Measurements from ENCODE around the gene CTU2. TPM values are rescaled to one million over a fixed set of nuclear protein-coding genes. Genes with fewer than 3 reads are reported as not detected.

Gene CTU2
- total and polyA plus RNA-seq, 10 of the 15 experiments (the other 5 are each of a cell fraction or from before 2014, with no cell fraction given): 0.32 to 44.5 (median 18.2) TPM

GRCh38 chr16:88747588-88748301 lies 41.4 kb downstream of the CTU2 start (continued):
- TF ChIP-seq FOXK2 (IDR thresholded peaks at IDR 0.05) (no peak), CTCF (IDR thresholded peaks at IDR 0.05 in 2 of 3, conservative IDR thresholded peaks at IDR 0.05 in 1 of 3; ENCODE audit: control insufficient read depth in 2 of 3, extremely low read depth in 1 of 3, insufficient read depth in 1 of 3, low read depth in 3 of 3, low read length in 3 of 3) (peak; percentile 43 to 64 (median 55)), BHLHE40 (IDR thresholded peaks at IDR 0.05; ENCODE audit: borderline replicate concordance in 1 of 2, low read depth in 2 of 2, low read length in 1 of 2) (no peak)

DNA sequence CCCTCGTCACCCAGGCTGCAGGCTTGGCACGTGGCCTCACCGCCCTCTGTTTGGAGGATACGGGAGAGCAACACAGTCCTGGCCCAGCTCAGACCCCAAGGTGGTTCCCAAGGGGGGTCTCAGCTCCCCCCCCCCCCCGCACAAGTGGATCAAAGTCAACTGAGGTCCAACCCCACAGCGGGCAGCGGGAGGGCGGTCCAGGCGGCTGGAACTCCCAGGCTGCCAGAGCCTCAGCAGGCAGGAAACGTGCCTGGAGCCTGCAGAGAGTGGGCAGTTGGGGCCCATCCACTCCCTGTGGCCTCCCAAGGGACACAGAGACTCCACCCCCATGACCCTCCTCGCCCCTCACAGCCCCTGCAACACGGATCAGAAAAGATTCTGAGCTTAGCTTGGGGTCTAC lies 42.1 kb downstream of the CTU2 start:
- in situ Hi-C loops (cut with MboI) (loop anchor here (5.0 kb wide), 2 partner anchors 419 to 464 kb away; no protein-coding TSS in a partner anchor), intact Hi-C loops (cut with micrococcal nuclease; ENCODE audit: unreplicated experiment) (loop anchor here (10.0 kb wide), 1 partner anchor 466 kb away; the partner anchor contains the start of gene ZNF778)
- Histone ChIP-seq H3K27me3 (replicated peaks in 1 of 2; ENCODE audit: control insufficient read depth in 2 of 2, insufficient read depth in 2 of 2, low read length in 1 of 2) (no peaks in the 10 kb centered on the region), H4K20me1 (ENCODE audit: control insufficient read depth, insufficient read depth) (no peaks in the 10 kb centered on the region), H3K9ac (ENCODE audit: control insufficient read depth, insufficient read depth, low read length) (no peak overlapping the region), H3K4me3 (no peak overlapping the region), H3K36me3 (ENCODE audit: control insufficient read depth in 2 of 2, insufficient read depth in 2 of 2, low read length in 1 of 2) (peaks cover 0 to 14% of the 10 kb centered on the region in 2 experiments; a peak in 2 of 4 replicates), H2AFZ (ENCODE audit: control insufficient read depth, low read depth, low read length) (no peak overlapping the region), H3K4me2 (ENCODE audit: control insufficient read depth, insufficient read depth) (no peak overlapping the region), H3K79me2 (ENCODE audit: control insufficient read depth, insufficient read depth, low read length) (no peaks in the 10 kb centered on the region; the same call in none of the 2 replicates), H3K4me1 (ENCODE audit: control insufficient read depth, insufficient read depth, low read length) (peaks cover 11% of the 10 kb centered on the region), H3K9me3 (replicated peaks; ENCODE audit: control insufficient read depth, insufficient read depth, low read length) (no peaks in the 10 kb centered on the region), H3K27ac (ENCODE audit: control insufficient read depth, insufficient read depth) (no peak overlapping the region)
- ATAC-seq (no peak), DNase-seq (ENCODE audit: low read depth, low spot score) (no peak), FAIRE-seq (no peak)
- WGBS (ENCODE audit: insufficient coverage, insufficient replicate concordance, low lambda C conversion rate, missing lambda C conversion rate): 61% methylated on average over 8 of the region's 12 CpGs
- ChIA-PET SMC1A (ENCODE audit: uncharacterized antibody, unreplicated experiment) (no interaction called here), CTCF (interaction anchor here (1.2 to 1.8 kb wide), 2 partner anchors 11 to 13 kb away, joined by 3 to 8 read pairs; no protein-coding TSS in a partner anchor), POLR2A (no interaction called here), RAD21 (ENCODE audit: unreplicated experiment) (no interaction called here)
- BruUV-seq (replicated peaks): no TSS peak
- TF ChIP-seq MYB (IDR thresholded peaks at IDR 0.05; ENCODE audit: borderline replicate concordance, low read depth, low read length) (no peak), HSF1 (IDR thresholded peaks at IDR 0.05; ENCODE audit: low read depth, low read length) (no peak), E4F1 (IDR thresholded peaks at IDR 0.05; ENCODE audit: borderline replicate concordance, partially characterized antibody) (no peak), SMAD1 (IDR thresholded peaks at IDR 0.05; ENCODE audit: low read depth, partially characterized antibody) (no peak), ZNF687 (IDR thresholded peaks at IDR 0.05) (no peak), SRF (IDR thresholded peaks at IDR 0.05; ENCODE audit: low read depth in 2 of 2, low read length in 2 of 2) (no peak), MTA3 (IDR thresholded peaks at IDR 0.05; ENCODE audit: borderline replicate concordance, low read length) (no peak)

Data from GM12878 (cell line).